HG02610 (cell line): ENCODE data around the gene ADCY2.

Source experiments
- ATAC-seq: cut with Tn5 transposase; IDR thresholded peaks from one replicate; pipeline ENCODE4 v1.9.1; 2021; ENCODE audit warnings: mild to moderate bottlenecking, moderate library complexity; ENCODE audit not compliant: unreplicated experiment

ADCY2 gene

DNA sequence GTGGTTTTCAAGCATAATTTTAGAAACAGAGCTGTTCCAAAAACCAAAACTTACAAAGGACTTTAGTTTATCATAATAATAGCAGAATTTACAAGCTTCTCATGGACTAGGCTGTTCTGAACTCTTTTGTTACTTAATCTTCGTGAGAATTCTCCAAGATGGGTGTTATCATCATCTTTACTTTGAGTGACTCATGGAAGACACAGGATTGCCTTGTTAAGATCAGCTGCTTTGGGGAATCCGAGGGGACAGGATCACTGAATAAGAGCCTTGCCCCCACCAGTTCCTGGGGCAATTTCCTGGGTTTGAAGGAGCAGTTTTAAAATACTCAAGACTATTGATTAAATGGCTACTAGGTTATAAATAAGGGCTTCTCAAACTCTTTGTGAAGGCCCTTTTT, 374.5 kb downstream of the ADCY2 start:
- no peak for ATAC-seq

- no peak for ATAC-seq
Measured at GRCh38 chr5:7772141-7772540, 376.2 kb downstream of the ADCY2 start.

- ATAC-seq = no peak
Measured at GRCh38 chr5:7773178-7773577, 377.2 kb downstream of the ADCY2 start.

GRCh38 chr5:7776442-7776841, 380.5 kb downstream of the ADCY2 start:
- no peak for ATAC-seq

DNA sequence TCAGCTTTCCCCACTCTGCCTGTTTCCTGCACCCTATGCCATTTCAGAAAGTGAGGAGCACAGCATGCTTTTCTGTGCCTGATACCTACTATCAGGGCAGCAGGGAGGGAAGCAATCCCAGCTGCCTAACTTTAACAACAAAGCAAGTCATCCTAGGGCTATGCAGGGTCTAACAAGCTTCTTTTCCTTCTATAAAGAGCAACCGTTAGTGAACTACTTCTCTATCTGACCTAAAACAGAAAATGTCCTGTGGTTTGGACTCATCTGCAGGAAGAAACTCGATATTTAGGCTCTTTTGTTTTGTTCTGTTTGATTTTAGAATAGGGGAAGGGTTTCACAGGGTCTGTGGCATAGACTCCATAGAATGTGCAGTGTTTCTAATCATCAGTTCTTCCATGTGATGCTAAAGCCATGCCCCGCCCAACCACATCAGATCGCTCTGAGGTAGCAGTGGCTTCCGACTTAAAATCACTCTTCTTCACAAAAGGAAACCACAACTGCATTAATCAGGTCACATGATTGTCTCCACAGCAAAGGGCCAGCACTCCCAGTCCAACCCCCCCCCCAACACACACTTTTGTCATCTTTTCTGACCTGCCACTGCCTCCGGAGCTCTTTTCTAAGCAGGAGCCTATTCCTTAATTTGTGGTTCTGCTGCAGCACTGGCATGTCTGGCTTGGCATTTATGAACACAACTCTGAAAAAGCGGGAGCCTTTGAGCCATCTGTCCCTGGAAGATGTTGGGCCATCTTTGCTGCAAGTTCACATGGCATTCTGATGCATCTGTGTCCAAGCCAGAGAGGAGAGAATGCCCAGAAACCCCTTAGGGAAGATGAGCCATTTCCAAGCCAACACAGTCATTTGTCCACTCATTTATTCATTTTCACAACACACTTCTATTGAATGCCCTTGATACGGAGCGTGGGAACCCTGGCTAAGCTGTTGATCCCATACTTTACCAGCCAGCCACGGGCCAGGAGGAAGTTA, 383.4 kb downstream of the ADCY2 start:
- no peak for ATAC-seq

GRCh38 chr5:7781899-7782298, 386.0 kb downstream of the ADCY2 start:
- ATAC-seq = no peak

- ATAC-seq = no peak
Measured at GRCh38 chr5:7784683-7785380, 388.9 kb downstream of the ADCY2 start.

DNA sequence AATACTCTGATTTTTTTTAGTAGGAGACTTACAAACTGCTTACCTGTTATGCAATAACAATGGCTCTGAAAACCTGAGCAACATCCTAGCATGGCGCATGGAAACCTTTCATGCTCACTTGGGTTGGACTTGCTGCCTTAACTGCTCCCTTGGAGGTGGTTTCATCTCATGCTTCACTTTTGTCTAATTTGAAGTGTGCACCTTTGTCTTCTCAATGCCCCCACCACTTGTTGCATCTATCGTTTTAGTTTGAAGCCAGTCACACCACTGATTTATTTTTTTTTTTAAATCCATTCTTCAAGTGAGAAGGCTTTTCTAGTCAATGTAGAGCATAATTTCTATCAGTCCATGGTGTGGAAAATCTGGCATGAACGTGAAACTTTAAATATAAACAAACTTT, 391.8 kb downstream of the ADCY2 start:
- no peak for ATAC-seq

DNA sequence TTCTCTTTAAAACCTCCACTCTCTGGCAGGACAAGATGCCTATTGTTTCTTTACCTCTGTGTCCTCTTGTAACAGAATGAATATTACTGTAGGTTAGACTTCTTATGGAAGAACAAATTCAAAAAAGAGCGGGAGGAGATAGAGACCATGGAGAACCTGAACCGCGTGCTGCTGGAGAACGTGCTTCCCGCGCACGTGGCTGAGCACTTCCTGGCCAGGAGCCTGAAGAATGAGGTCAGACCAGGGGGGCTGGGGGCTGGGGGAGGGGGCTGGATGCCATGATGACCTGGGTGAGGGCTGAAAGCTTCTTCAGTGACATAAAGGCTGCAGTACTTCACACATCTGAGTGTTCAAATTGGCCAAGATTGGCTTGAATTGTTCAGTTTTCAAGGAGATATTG, 393.6 kb downstream of the ADCY2 start:
- no peak for ATAC-seq

GRCh38 chr5:7793895-7794294, 398.0 kb downstream of the ADCY2 start:
- no peak for ATAC-seq

GRCh38 chr5:7794311-7794710, 398.4 kb downstream of the ADCY2 start:
- ATAC-seq = peak; percentile 94

DNA sequence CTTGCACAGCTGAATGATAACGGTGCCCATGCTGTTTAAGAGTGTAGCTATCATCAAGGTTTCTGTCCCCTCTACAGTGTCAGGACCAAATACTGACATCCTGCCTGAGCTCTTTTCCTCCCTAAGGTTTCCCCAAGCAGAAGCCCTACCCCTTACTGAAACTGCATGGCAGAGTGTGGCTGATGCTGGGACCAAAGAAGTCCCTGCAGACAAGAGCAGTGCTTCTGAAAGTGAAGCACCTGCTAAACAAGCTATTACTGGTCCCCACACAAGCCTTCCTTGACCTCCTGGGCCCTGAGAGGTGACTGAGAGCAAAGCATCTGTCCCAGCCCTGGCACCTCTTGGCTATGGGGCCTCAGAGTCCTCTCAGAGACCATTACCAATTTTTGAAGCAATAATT, 398.9 kb downstream of the ADCY2 start:
- peak; percentile 41 for ATAC-seq

- no peak for ATAC-seq
Measured at GRCh38 chr5:7795306-7795705, 399.4 kb downstream of the ADCY2 start.

- ATAC-seq = no peak
Measured at GRCh38 chr5:7801891-7802614, 406.1 kb downstream of the ADCY2 start.

DNA sequence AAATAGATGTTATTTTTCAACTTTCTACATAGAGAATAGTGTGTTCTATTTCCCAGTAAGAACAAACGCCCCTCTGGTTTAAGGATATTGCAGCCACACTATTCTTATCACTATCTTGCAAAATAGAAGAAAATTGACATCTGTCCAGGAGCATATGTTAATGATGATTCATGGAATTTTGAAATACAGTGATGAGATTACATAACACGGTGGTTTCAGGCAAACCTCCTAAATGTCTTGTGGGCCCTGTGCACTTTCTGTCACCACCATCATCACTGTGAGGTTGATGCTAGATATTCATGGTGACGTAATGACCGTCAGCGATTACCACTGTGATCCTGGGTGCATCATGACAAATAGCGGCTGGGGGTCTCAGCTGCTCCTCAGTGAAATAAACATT, 406.9 kb downstream of the ADCY2 start:
- no peak for ATAC-seq

DNA sequence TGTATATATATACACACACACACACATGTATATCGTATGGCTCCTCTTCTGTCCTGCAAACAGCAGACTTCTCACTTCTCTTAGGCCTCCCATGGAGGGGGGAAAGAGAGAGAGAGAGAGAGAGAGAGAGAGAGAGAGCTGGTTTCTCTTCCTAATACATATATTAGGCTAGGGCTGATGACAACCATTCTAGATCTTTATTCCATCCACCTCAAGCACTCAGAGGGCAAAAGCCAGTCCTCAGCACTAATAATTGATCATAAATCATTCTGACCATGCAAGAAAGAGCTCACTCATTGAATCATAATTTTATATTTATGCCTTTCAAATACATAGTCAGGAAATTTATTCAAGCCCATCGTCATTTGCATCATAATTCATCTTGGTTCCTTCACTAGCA, 408.0 kb downstream of the ADCY2 start:
- ATAC-seq = no peak

GRCh38 chr5:7805379-7805778, 409.4 kb downstream of the ADCY2 start:
- no peak for ATAC-seq

DNA sequence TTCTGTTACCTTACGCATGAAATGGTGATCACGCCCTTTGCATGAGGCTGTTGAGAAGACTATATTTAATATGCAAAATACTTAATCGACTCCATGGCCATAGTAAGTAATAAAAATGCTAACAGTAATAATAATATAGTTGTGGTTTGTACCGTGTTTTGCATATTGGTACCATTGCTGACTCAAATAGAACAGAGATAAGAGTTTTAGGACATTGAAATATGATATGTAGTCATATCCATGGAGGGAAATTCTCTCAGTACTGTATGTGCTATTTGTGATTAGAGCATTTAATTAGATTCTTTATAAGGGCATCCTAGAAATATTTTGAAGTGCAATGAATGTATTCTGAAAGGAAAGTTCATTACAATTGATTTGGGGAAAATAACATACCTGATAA, 413.1 kb downstream of the ADCY2 start:
- ATAC-seq = no peak

DNA sequence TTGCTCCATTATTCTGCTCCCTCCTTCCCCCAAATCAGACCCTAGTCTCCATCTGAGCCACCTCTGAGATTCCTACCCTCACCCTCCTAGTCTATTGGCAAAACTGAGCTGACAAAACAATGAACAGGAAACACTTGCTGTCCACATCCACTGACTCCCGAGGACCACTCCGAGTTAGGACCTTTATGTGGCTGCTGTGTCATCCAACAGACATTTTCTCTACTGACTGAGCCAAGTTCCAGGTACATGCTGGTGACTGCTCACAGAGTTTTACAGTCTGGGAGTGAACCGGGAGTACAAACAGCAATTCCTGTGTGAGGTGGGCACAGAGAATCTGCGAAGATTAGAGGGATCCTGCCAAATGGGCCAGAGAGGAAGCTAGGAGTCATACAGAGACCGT, 415.8 kb downstream of the ADCY2 start:
- no peak for ATAC-seq

- ATAC-seq = no peak
Measured at GRCh38 chr5:7813007-7813406, 417.1 kb downstream of the ADCY2 start.

- no peak for ATAC-seq
Measured at GRCh38 chr5:7813576-7813975, 417.6 kb downstream of the ADCY2 start.
